Endothelial cell of hepatic sinusoid (primary cell): Measurements from ENCODE around the gene MYO15B.

ENCODE experiments used
- in situ Hi-C: cut with HindIII; loops from 2 replicates; pipeline ENCODE4 v1.10.0; 2017; ENCODE audit warnings: low sequenced_read_pairs

MYO15B gene

DNA sequence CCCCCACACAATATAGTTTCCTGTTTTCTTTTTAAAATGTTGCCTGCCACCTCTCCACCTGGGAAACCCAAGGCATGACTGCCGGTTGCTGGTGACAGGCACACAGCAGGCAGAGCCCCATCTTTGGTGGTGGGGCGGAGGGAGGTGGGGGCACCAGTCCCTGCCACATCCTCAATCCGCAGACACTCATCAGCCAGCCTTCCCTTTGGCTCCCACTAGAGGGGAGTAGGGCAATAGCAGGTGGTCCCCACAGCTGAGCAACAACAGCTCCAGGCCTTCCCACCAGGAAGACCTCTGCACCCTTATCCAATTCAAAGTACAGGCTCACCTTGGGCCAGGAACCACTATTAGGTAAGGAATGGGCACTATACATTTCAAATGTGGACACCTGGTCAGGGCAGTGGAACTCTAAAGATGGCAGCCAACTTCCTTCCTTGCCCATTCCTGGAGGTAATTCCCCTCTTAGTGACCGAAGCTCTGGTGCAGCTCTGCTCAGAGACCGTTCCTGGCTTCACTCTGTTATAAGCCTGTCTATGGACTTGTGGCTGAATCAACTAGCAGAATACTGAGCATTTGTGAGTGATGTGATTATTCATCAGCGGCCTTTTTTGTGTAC is 65.4 kb downstream of the MYO15B start:
- in situ Hi-C loops = no loop called here

DNA sequence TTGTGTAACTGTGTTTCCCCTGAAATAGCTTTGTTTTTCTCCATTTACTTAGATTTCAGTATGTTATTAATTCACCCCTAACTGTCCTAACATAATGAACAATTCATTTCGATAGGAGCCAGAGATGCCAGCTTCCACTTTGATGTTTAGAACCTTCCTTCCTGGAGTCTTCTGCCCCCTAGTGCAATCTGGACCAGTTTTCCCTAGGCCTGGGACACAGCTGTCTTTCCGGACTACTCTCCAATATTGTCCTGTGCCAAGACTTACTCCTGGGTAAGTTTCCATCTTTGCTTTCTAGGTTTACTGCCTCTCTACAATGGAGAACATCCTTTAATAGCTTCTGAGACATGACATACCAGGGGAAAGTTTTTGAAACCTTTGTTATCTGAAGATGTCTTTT is 66.6 kb downstream of the MYO15B start:
- in situ Hi-C loops = no loop called here

GRCh38 chr17:75658237-75658636 is 70.6 kb downstream of the MYO15B start:
- in situ Hi-C loops = no loop called here

DNA sequence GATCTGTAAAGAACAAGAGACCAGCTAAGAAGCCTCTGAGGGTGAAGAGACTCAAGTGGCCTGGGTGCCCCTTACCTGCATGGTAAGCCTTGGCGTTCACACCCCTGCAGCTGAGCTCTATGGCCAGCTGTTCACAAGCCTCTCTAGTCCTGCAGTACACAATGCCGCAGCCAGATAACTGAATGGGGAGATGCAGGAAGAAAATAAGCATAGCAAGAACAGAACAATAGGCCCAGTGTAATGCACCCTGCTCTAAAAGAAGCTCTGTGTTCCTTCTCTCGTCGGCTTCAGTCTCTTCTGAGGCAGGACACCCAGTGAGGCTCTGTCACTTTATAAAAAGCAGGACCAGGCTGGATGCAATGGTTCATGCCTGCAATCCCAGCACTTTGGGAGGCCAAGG is 73.9 kb downstream of the MYO15B start:
- in situ Hi-C loops = no loop called here

- in situ Hi-C loops = no loop called here
Measured at GRCh38 chr17:75662511-75662910, 74.9 kb downstream of the MYO15B start.

DNA sequence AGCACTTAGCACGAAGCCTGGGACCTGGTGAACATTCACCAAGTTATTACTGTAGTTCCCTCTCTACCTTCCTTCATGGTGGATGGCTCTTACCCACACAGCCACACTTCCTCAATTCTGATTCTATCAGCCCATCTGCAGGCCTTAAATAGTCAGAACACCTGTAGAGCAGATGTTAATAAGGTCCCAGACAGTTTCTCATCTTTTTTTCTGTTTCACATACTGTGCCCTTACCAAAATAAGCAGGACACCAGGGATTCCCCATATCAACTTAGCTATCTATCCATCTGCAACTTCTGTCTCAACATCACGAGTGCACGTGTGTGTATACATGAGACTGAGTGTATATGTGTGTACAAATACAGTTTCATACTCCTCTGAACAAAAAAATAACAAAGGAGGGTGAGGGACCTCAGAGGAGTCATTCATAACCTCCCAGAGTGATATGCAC is 76.5 kb downstream of the MYO15B start:
- in situ Hi-C loops = no loop called here

DNA sequence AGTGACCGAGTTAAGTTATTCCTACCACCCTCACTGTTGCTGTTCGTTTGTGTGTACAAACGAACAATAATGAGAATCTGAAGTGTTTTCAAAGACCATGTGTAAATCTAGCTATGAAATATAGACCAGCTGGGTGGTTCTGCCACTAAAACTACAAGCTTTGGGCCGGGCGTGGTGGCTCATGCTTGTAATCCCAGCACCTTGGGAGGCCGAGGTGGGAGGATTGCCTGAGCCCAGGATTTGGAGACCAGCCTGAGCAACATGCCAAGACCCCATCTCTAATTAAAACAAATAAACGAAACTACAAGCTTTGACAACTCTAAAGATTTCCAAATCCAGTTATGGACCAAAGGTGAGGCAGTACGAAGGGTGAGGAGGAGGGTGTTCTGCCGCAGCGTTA is 78.4 kb downstream of the MYO15B start:
- in situ Hi-C loops = no loop called here

GRCh38 chr17:75666959-75667790 is 79.6 kb downstream of the MYO15B start, which contains the start of the genes RECQL5 and SAP30BP:
RECQL5 (minus strand) TSS chr17:75667154; CDS start chr17:75666557, 597 bp downstream.
SAP30BP (plus strand) TSS chr17:75667338; CDS start chr17:75667373, 35 bp downstream.
- in situ Hi-C loops = no loop called here

GRCh38 chr17:75667825-75668224 is 80.2 kb downstream of the MYO15B start:
- in situ Hi-C loops = no loop called here

DNA sequence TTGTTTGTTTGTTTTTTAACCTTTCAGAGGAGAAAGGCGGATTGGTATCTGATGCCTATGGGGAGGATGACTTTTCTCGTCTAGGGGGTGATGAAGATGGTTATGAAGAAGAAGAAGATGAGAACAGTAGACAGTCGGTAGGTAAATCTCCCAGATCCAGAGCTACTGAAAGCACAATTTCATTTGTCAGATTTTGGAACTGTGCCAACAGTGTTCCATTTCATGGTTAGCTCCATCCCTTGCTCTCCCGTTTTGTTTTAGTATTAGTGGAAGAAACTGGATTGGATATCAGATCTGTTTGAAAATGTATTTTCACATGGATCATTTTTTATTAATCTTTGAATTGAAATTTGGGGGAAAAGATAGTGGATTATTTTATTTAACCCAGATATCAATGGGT is 80.9 kb downstream of the MYO15B start:
- in situ Hi-C loops = no loop called here

- in situ Hi-C loops = no loop called here
Measured at GRCh38 chr17:75670868-75671267, 83.3 kb downstream of the MYO15B start.

GRCh38 chr17:75672011-75672410 is 84.4 kb downstream of the MYO15B start:
- in situ Hi-C loops = no loop called here

DNA sequence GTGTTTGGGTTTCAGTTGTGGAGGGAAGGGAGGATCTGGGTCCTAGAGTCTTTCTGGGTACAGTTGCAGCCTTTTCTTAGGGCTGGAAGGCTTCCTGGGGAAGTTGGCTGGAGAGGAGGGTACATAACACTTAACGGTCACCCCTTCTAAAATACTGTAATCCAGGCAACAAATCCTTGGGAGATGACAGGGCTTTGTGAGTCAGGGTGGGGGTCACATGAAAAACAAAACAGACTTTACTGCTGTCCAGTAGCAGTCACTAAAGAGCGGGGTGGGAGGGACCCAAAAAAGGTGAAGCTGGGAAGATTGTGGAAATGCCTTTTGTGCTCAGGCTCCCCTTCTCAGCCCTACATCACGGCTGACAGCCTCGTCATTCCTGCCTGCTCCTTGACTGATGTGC is 85.9 kb downstream of the MYO15B start:
- in situ Hi-C loops = no loop called here
